GM21737 (cell line): ENCODE data around the gene PKHD1.

Experiments used
- ATAC-seq: cut with Tn5 transposase; IDR thresholded peaks from one replicate; pipeline ENCODE4 v1.9.1; 2021; ENCODE audit warnings: mild to moderate bottlenecking, moderate library complexity; ENCODE audit not compliant: unreplicated experiment

PKHD1 gene

GRCh38 chr6:51737580-51738360 is 349.6 kb downstream of the PKHD1 start:
- ATAC-seq, result no peak

- no peak for ATAC-seq
These were observed 362.3 kb downstream of the PKHD1 start for GRCh38 chr6:51725155-51725554.

- ATAC-seq, result no peak
These were observed 367.1 kb downstream of the PKHD1 start for GRCh38 chr6:51720327-51720726.

- no peak for ATAC-seq
These were observed 368.1 kb downstream of the PKHD1 start for GRCh38 chr6:51719297-51719696.

- ATAC-seq, result no peak
These were observed 368.9 kb downstream of the PKHD1 start for GRCh38 chr6:51718533-51718932.

GRCh38 chr6:51717477-51717876 is 369.9 kb downstream of the PKHD1 start:
- ATAC-seq, result no peak

- no peak for ATAC-seq
These were observed 375.5 kb downstream of the PKHD1 start for GRCh38 chr6:51711876-51712275.

GRCh38 chr6:51706086-51706485 is 381.3 kb downstream of the PKHD1 start:
- ATAC-seq, result no peak

GRCh38 chr6:51704932-51705540 is 382.4 kb downstream of the PKHD1 start:
- no peak for ATAC-seq

GRCh38 chr6:51702851-51703250 is 384.6 kb downstream of the PKHD1 start:
- no peak for ATAC-seq

GRCh38 chr6:51684603-51685002 is 402.8 kb downstream of the PKHD1 start:
- no peak for ATAC-seq

GRCh38 chr6:51684038-51684437 is 403.4 kb downstream of the PKHD1 start:
- no peak for ATAC-seq

- peak; percentile 71 for ATAC-seq
These were observed 408.4 kb downstream of the PKHD1 start for GRCh38 chr6:51678905-51679620.

GRCh38 chr6:51678274-51678673 is 409.1 kb downstream of the PKHD1 start:
- no peak for ATAC-seq

- ATAC-seq, result no peak
These were observed 411.5 kb downstream of the PKHD1 start for GRCh38 chr6:51675922-51676275.

GRCh38 chr6:51675020-51675921 is 412.1 kb downstream of the PKHD1 start:
- ATAC-seq, result no peak

- ATAC-seq, result no peak
These were observed 423.9 kb downstream of the PKHD1 start for GRCh38 chr6:51663525-51663924.

GRCh38 chr6:51660767-51661166 is 426.6 kb downstream of the PKHD1 start:
- no peak for ATAC-seq

- ATAC-seq, result no peak
These were observed 429.9 kb downstream of the PKHD1 start for GRCh38 chr6:51657491-51657890.

GRCh38 chr6:51655517-51655916 is 431.9 kb downstream of the PKHD1 start:
- no peak for ATAC-seq

- no peak for ATAC-seq
These were observed 432.8 kb downstream of the PKHD1 start for GRCh38 chr6:51654647-51655046.
